Right lobe of liver (tissue), 6 donors: ENCODE data around the gene CDK3. TPM values are rescaled to one million over a fixed set of nuclear protein-coding genes. Genes with fewer than 3 reads are reported as not detected.

ENCODE experiments used
- ATAC-seq, 4 donors: fragments of 200-7000 bp; cut with Tn5 transposase; one replicate each; pipeline ENCODE4 v1.9.1; 2020; ENCODE audit warnings: mild to moderate bottlenecking in 4 of 4, moderate library complexity in 4 of 4
- DNase-seq, 3 donors: peaks; one replicate each; pipeline ENCODE4 v3.0.0-alpha.2; 2020
- H3K27ac ChIP-seq, 3 donors: fragments of 200-600 bp; one replicate each; pipeline ENCODE4 v1.8.0; 2022
- H3K27me3 ChIP-seq, 2 donors: fragments of 200-600 bp; one replicate each; pipeline ENCODE4 v1.8.0; 2022
- H3K36me3 ChIP-seq, 4 donors: fragments of 200-600 bp; sonication (generic) in 1 of 4; one replicate each; pipeline versions ENCODE4 v1.5.1 to v1.8.0; 2017 to 2022; ENCODE audit warnings: control low read depth in 1 of 4
- H3K4me1 ChIP-seq, 4 donors: fragments of 200-600 bp; sonication (generic) in 1 of 4; one replicate each; pipeline versions ENCODE4 v1.5.1 to v1.8.0; 2017 to 2022; ENCODE audit warnings: control low read depth in 1 of 4
- H3K4me3 ChIP-seq, 3 donors: fragments of 200-600 bp; one replicate each; pipeline ENCODE4 v1.8.0; 2022
- H3K9me3 ChIP-seq, 4 donors: fragments of 200-600 bp; sonication (generic) in 1 of 4; one replicate each; pipeline versions ENCODE4 v1.5.1 to v1.8.0; 2017 to 2022; ENCODE audit warnings: control low read depth in 1 of 4
- CTCF ChIP-seq, 4 donors: fragments of 200-600 bp in 3 of 4; fragments of 450-650 bp in 1 of 4; IDR thresholded peaks; one replicate each; pipeline versions ENCODE4 v1.5.1 to v1.8.0; 2016 to 2022; ENCODE audit warnings: antibody characterized with exemption in 4 of 4, mild to moderate bottlenecking in 2 of 4
- POLR2A ChIP-seq: fragments of 450-650 bp; IDR thresholded peaks from one replicate; pipeline ENCODE4 v1.6.1; 2017; ENCODE audit warnings: antibody characterized with exemption, mild to moderate bottlenecking
- WGBS: methylation state at CpG from one replicate; pipeline ENCODE4 v1.1.6; 2018; ENCODE audit warnings: low coverage, low lambda C conversion rate; ENCODE audit not compliant: insufficient coverage; ENCODE audit errors: missing lambda C conversion rate; 5-methylcytosine and 5-hydroxymethylcytosine counted together
- intact Hi-C, 2 donors: fragments of 100-400 bp; cut with DNase I; formaldehyde crosslinking; loops; one replicate each; pipeline versions ENCODE4 v1.11.2 to v1.14.1; 2022
- total RNA-seq, 6 experiments: library from RNA; depleted of rRNA in 2 of 6; stranded (reverse); fragments of >200 nt in 2 of 6; fragmentation: NEBNext Ultra II Directional in 3 of 6; extraction: Animal tissue kit (Norgen Biotek cat#: 25700) in 3 of 6; gene quantifications; one replicate each; pipeline versions ENCODE4 v1.1.0 to v1.2.4, GENCODE V29; 2016 to 2023
- donor health status: DM: no; HTN: yes; CAD: no.
- donor health status: DM: no; HTN: no; CAD: no.
- donor health status: DM: no; HTN: no; CAD: no.
- donor health status: DM: no; HTN: yes; CAD: no.
- donor health status: DM: no; HTN: yes; CAD: no.

Gene CDK3
- total RNA-seq, 6 experiments from 2014 or later, result 2.2 to 11.0 (median 3.1) TPM

- peaks cover 0 to 17% (median 7%) of the 10 kb centered on the region in 4 donors for H3K4me1 ChIP-seq
- peak in 1 of 3 donors; percentile 48 for DNase-seq
- intact Hi-C loops, result loop anchor here (5.0 kb wide), 1 partner anchor 101 kb away; no protein-coding TSS in a partner anchor
Observed at GRCh38 chr17:76008208-76008607, 7.6 kb downstream of the CDK3 start.

GRCh38 chr17:76008630-76009425, 8.2 kb downstream of the CDK3 start:
- no peak for ATAC-seq
- Histone ChIP-seq H3K9me3 (no peaks in the 10 kb centered on the region), H3K27me3 (no peaks in the 10 kb centered on the region), H3K36me3 (no peaks in the 10 kb centered on the region), H3K4me1 (peaks cover 0 to 11% (median 5%) of the 10 kb centered on the region in 4 donors), H3K27ac (no peak overlapping the region), H3K4me3 (no peak overlapping the region)
- DNase-seq, result no peak
- 91% methylated on average over 39 of the region's 56 CpGs for WGBS
- intact Hi-C loops, result loop anchor here (5.0 kb wide), 1 partner anchor 102 kb away; no protein-coding TSS in a partner anchor
- TF ChIP-seq CTCF (IDR thresholded peaks at IDR 0.05) (no peak), POLR2A (no peak)

More at GRCh38 chr17:76008208-76008607, 7.6 kb downstream of the CDK3 start:
- ATAC-seq, result no peak
- H3K4me3 ChIP-seq, result no peak overlapping the region
- H3K27ac ChIP-seq, result no peak overlapping the region
- H3K27me3 ChIP-seq, result no peaks in the 10 kb centered on the region
- H3K36me3 ChIP-seq, result no peaks in the 10 kb centered on the region
- no peak for TF ChIP-seq POLR2A
- no peak for TF ChIP-seq CTCF (IDR thresholded peaks at IDR 0.05)
- 82% methylated on average over 2 of the region's 36 CpGs for whole genome bisulfite sequencing
- no peaks in the 10 kb centered on the region for H3K9me3 ChIP-seq

GRCh38 chr17:76009447-76009846, 8.8 kb downstream of the CDK3 start:
- no peak for ATAC-seq
- Histone ChIP-seq H3K27ac (no peak overlapping the region), H3K9me3 (no peaks in the 10 kb centered on the region), H3K4me1 (peaks cover 0 to 5% (median 3%) of the 10 kb centered on the region in 4 donors), H3K36me3 (no peaks in the 10 kb centered on the region), H3K27me3 (no peaks in the 10 kb centered on the region), H3K4me3 (no peak overlapping the region)
- 92% methylated on average over 11 of the region's 20 CpGs for WGBS
- TF ChIP-seq CTCF (IDR thresholded peaks at IDR 0.05), result no peak
- no peak for TF ChIP-seq POLR2A
- DNase-seq, result peak in 1 of 3 donors; percentile 50
- intact Hi-C loops, result loop anchor here (5.0 kb wide), 1 partner anchor 102 kb away; no protein-coding TSS in a partner anchor

- TF ChIP-seq CTCF (IDR thresholded peaks at IDR 0.05) (no peak), POLR2A (no peak)
- Histone ChIP-seq H3K36me3 (no peaks in the 10 kb centered on the region), H3K4me3 (no peak overlapping the region), H3K27ac (no peak overlapping the region), H3K4me1 (peaks cover 0 to 5% (median 3%) of the 10 kb centered on the region in 4 donors), H3K27me3 (no peaks in the 10 kb centered on the region), H3K9me3 (no peaks in the 10 kb centered on the region)
- DNase-seq, result no peak
- ATAC-seq, result no peak
- intact Hi-C loops, result loop anchor here (5.0 to 10.0 kb wide), 2 partner anchors 103 to 275 kb away; no protein-coding TSS in a partner anchor
- 66% methylated on average over 10 of the region's 21 CpGs for whole genome bisulfite sequencing
Observed at GRCh38 chr17:76009969-76010661, 9.5 kb downstream of the CDK3 start.
